Upper lobe of left lung (tissue), 4 donors: Measurements from ENCODE around the gene SEMA6A.

Experiments used
- CTCF ChIP-seq, 6 experiments: fragments of 450-650 bp in 4 of 6; fragments of 200-600 bp in 2 of 6; sonication (generic) in 2 of 6; IDR thresholded peaks; one replicate each; pipeline ENCODE4 v1.5.1; 2016 to 2019; ENCODE audit warnings: antibody characterized with exemption in 6 of 6
- POLR2A ChIP-seq, 4 donors: fragments of 450-650 bp; IDR thresholded peaks; one replicate each; pipeline ENCODE4 v1.5.1; 2016 to 2017; ENCODE audit warnings: antibody characterized with exemption in 4 of 4, mild to moderate bottlenecking in 2 of 4

- TF ChIP-seq CTCF (IDR thresholded peaks at IDR 0.05) (no peak), POLR2A (IDR thresholded peaks at IDR 0.05) (no peak)
Observed at GRCh38 chr5:116578676-116579075, 4.1 kb upstream of the SEMA6A start.
